Measurements from ENCODE around the gene CHD1.

The CHD1 gene

GRCh38 chr5:98898743-98899142 lies 30.1 kb downstream of the CHD1 start:
- no peak for DNase-seq

- no peak for DNase-seq
Observed at GRCh38 chr5:98891591-98891990, 37.2 kb downstream of the CHD1 start.

- no peak for DNase-seq
Observed at GRCh38 chr5:98880598-98880997, 48.2 kb downstream of the CHD1 start.

GRCh38 chr5:98880151-98880550 lies 48.7 kb downstream of the CHD1 start:
- no peak for DNase-seq

- no peak for DNase-seq
Observed at GRCh38 chr5:98877600-98877999, 51.2 kb downstream of the CHD1 start.

- no peak for DNase-seq
Observed at GRCh38 chr5:98872674-98873073, 56.1 kb downstream of the CHD1 start.

GRCh38 chr5:98865690-98866089 lies 63.1 kb downstream of the CHD1 start:
- no peak for DNase-seq

GRCh38 chr5:98847054-98847453 lies 81.8 kb downstream of the CHD1 start:
- DNase-seq: no peak

GRCh38 chr5:98846520-98846919 lies 82.3 kb downstream of the CHD1 start:
- no peak for DNase-seq

- no peak for DNase-seq
Observed at GRCh38 chr5:98845878-98846277, 82.9 kb downstream of the CHD1 start.

GRCh38 chr5:98844865-98845264 lies 83.9 kb downstream of the CHD1 start:
- DNase-seq: no peak

GRCh38 chr5:98843481-98843880 lies 85.3 kb downstream of the CHD1 start:
- DNase-seq: no peak

GRCh38 chr5:98840946-98841345 lies 87.9 kb downstream of the CHD1 start:
- DNase-seq: no peak

GRCh38 chr5:98839469-98840383 lies 89.1 kb downstream of the CHD1 start:
- no peak for DNase-seq

- DNase-seq: no peak
Observed at GRCh38 chr5:98836175-98836574, 92.6 kb downstream of the CHD1 start.

- no peak for DNase-seq
Observed at GRCh38 chr5:98827588-98828284, 101.1 kb downstream of the CHD1 start.

GRCh38 chr5:98827161-98827560 lies 101.6 kb downstream of the CHD1 start:
- peak; percentile 3 to 17 for DNase-seq

- no peak for DNase-seq
Observed at GRCh38 chr5:98825582-98826375, 103.0 kb downstream of the CHD1 start.

GRCh38 chr5:98816582-98817222 lies 112.1 kb downstream of the CHD1 start:
- no peak for DNase-seq

GRCh38 chr5:98813755-98814154 lies 115.1 kb downstream of the CHD1 start:
- no peak for DNase-seq

GRCh38 chr5:98810206-98810605 lies 118.6 kb downstream of the CHD1 start:
- no peak for DNase-seq

- DNase-seq: no peak
Observed at GRCh38 chr5:98807806-98808205, 121.0 kb downstream of the CHD1 start.

- no peak for DNase-seq
Observed at GRCh38 chr5:98805070-98805469, 123.7 kb downstream of the CHD1 start.
